ENCODE data around the gene TPM3. TPM values are rescaled to one million over a fixed set of nuclear protein-coding genes. Genes with fewer than 3 reads are reported as not detected.

The TPM3 gene
- total and polyA plus RNA-seq, 10 donors: 221 to 596 (median 429) TPM

DNA sequence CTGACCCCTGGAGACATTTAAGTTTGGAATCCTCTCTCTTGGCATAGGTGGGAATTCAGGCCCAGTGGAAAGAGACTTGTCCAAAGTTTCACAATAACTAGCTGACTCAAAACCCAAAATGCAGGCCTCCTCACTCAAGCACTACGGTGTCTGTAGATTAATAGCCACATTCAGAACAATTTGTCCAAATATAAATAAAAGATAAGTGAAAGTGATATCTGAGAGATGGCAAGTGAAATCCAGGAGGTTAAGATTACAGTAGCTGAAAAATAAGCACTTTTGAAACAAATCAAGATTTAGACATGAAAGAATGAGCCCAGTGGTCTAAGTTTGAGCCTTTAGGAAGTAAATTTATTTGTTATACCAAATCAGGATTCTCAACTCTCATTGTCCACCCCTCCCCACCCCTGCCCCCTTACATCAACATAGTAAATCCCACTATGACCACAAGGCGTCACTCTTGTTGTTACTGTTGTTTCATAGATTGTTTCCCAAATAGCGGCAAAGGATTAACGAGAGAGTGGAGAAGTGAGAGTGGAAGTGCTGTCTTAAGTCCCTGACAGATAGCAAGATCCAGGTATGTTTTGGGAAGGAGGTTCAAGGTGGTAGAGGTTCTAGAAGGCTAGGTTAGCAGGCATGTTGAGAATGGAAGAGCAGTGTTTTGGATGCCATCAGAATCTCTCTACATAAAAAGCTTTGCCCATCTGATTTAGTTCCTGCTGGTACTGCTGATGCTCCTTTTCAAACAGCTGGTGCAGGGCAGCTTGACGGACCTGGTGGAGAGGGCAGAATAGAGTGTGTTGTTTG, 7.1 kb upstream of the TPM3 start:
- Histone ChIP-seq H3K27me3 (replicated peaks in 1 of 7) (no peaks in the 10 kb centered on the region), H3K4me1 (peaks cover 0 to 13% (median 5%) of the 10 kb centered on the region in 6 donors), H3K36me3 (no peaks in the 10 kb centered on the region), H3K9me3 (no peaks in the 10 kb centered on the region), H3K27ac (peak overlapping the region in 2 of 8 donors; percentile 2), H3K4me3 (no peak overlapping the region)
- DNase-seq: no peak
- no peak for TF ChIP-seq POLR2A (IDR thresholded peaks at IDR 0.05)
- TF ChIP-seq POLR2AphosphoS5 (IDR thresholded peaks at IDR 0.05): no peak
- TF ChIP-seq, protein P1, sequence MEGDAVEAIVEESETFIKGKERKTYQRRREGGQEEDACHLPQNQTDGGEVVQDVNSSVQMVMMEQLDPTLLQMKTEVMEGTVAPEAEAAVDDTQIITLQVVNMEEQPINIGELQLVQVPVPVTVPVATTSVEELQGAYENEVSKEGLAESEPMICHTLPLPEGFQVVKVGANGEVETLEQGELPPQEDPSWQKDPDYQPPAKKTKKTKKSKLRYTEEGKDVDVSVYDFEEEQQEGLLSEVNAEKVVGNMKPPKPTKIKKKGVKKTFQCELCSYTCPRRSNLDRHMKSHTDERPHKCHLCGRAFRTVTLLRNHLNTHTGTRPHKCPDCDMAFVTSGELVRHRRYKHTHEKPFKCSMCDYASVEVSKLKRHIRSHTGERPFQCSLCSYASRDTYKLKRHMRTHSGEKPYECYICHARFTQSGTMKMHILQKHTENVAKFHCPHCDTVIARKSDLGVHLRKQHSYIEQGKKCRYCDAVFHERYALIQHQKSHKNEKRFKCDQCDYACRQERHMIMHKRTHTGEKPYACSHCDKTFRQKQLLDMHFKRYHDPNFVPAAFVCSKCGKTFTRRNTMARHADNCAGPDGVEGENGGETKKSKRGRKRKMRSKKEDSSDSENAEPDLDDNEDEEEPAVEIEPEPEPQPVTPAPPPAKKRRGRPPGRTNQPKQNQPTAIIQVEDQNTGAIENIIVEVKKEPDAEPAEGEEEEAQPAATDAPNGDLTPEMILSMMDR (IDR thresholded peaks at IDR 0.05 in 8 of 11, conservative IDR thresholded peaks at IDR 0.05 in 3 of 11): peak; percentile 29 to 74 (median 61)
- intact Hi-C loops (cut with DNase I; ENCODE audit: low total_unique reads): no loop called here
- WGBS, 5 donors: 8 to 14% (median 13%) methylated on average over 5 of the region's 5 CpGs

DNA sequence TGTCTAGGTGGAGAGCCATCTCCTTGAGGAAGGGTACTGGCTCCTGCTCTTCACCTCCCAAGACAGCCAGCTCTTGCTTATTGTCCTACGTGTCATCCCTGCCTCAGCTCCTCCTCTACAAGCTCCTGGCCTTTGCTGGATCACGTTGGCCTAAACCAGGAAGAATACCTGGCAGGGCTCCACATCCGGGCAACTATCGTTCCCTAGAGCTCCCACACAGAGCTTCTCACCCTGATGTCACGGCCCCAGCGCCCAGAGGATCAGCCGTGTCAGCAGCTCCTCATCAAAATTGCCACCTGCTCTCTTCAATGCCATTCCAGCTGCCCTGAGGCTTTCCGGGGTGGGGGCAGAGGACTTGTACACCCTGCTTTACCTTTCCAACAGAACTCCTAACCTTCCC, 1.9 kb upstream of the TPM3 start:
- no peaks in the 10 kb centered on the region for H3K27me3 ChIP-seq (replicated peaks in 1 of 7)
- DNase-seq: no peak
- H3K27ac ChIP-seq: no peak overlapping the region
- TF ChIP-seq POLR2AphosphoS5 (IDR thresholded peaks at IDR 0.05) (no peak), POLR2A (IDR thresholded peaks at IDR 0.05) (no peak)
- TF ChIP-seq, protein P1 (IDR thresholded peaks at IDR 0.05 in 8 of 11, conservative IDR thresholded peaks at IDR 0.05 in 3 of 11): no peak
- 59 to 76% (median 69%) methylated on average over 7 to 8 of the region's 8 CpGs for WGBS, 5 donors
- intact Hi-C loops (cut with DNase I; ENCODE audit: low total_unique reads): no loop called here
- H3K4me1 ChIP-seq: peaks cover 0 to 23% (median 4%) of the 10 kb centered on the region in 6 donors
- no peaks in the 10 kb centered on the region for H3K9me3 ChIP-seq
- no peak overlapping the region for H3K4me3 ChIP-seq
- no peaks in the 10 kb centered on the region for H3K36me3 ChIP-seq

DNA sequence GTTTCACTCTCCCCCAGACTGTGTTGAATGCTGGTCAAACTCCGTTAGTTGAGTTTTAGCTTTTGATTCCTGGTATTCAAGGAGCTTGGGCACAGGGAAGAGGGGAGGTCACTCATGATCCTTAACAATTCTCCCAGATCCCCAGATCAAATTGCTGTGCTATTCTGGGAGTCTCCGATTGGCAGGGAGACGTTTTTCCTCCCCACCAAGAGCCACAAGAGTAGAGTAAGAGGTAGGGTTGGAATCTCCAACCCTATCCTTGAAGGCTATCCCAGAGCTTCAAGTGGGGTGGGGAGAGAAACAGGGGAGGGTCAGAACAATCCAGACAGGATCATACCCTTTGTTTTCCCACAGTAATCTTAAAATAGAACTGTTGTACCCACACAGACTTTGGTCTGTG, 576 bp upstream of the TPM3 start:
- Histone ChIP-seq H3K36me3 (no peaks in the 10 kb centered on the region), H3K4me3 (no peak overlapping the region), H3K27ac (peak overlapping the region in 1 of 8 donors; percentile 7), H3K27me3 (replicated peaks in 1 of 7) (peaks cover 0 to 3% (median 0%) of the 10 kb centered on the region in 7 donors), H3K9me3 (no peaks in the 10 kb centered on the region), H3K4me1 (peaks cover 0 to 23% (median 4%) of the 10 kb centered on the region in 6 donors)
- intact Hi-C loops (cut with DNase I; ENCODE audit: low total_unique reads): no loop called here
- WGBS, 5 donors: 28 to 45% (median 36%) methylated on average over 3 of the region's 3 CpGs
- no peak for DNase-seq
- TF ChIP-seq POLR2A (IDR thresholded peaks at IDR 0.05) (no peak), POLR2AphosphoS5 (IDR thresholded peaks at IDR 0.05) (no peak)
- TF ChIP-seq, protein P1 (IDR thresholded peaks at IDR 0.05 in 8 of 11, conservative IDR thresholded peaks at IDR 0.05 in 3 of 11): no peak

DNA sequence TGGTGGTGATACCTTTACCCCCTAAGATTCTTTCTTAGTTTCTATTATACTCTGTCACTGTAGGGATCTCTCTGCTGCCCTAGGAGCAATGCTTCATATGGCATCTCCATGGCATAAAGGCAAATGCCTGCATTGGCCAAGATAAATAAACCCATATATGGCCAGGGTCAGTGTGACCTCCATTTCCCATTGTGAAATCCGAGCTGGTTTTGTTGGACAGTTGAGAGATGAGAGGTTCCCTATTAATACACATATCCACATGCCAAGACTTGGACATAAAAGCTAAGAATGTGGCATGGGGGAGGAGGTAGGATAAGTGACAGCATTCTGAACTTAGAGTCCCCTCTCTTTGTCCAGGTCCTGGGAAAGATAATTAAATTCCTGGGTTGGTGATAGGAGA, 1.4 kb downstream of the TPM3 start:
- peaks cover 0 to 4% (median 0%) of the 10 kb centered on the region in 7 donors for H3K27me3 ChIP-seq (replicated peaks in 1 of 7)
- no peaks in the 10 kb centered on the region for H3K36me3 ChIP-seq
- WGBS, 5 donors: 35 to 60% (median 41%) methylated on average over 1 of the region's 1 CpG
- TF ChIP-seq POLR2AphosphoS5 (IDR thresholded peaks at IDR 0.05) (peak in 1 of 3 donors; percentile 30), POLR2A (IDR thresholded peaks at IDR 0.05) (no peak)
- peaks cover 0 to 23% (median 4%) of the 10 kb centered on the region in 6 donors for H3K4me1 ChIP-seq
- no peak for DNase-seq
- H3K9me3 ChIP-seq: no peaks in the 10 kb centered on the region
- intact Hi-C loops (cut with DNase I; ENCODE audit: low total_unique reads): no loop called here
- no peak overlapping the region for H3K4me3 ChIP-seq
- H3K27ac ChIP-seq: peak overlapping the region in 1 of 8 donors; percentile 17
